HUES48 (cell line): ENCODE results near the gene GPC6.
A peak's percentile ranks its signal among the peaks of the same experiment; 100 is the strongest.

Experiments
- H3K27ac ChIP-seq: one replicate; pipeline ENCODE4 v1.7.0; 2013; ENCODE audit warnings: low read depth, low read length, inconsistent platforms
- H3K27me3 ChIP-seq: 2 replicates; pipeline ENCODE4 v1.6.1; 2013; ENCODE audit warnings: mild to moderate bottlenecking, low read length; ENCODE audit not compliant: control insufficient read depth, insufficient read depth
- H3K36me3 ChIP-seq: 2 replicates; pipeline ENCODE4 v1.6.1; 2013; ENCODE audit warnings: low read length; ENCODE audit not compliant: control insufficient read depth, insufficient read depth
- H3K4me1 ChIP-seq: 2 replicates; pipeline ENCODE4 v1.6.1; 2013; ENCODE audit warnings: mild to moderate bottlenecking, low read length; ENCODE audit not compliant: control insufficient read depth, insufficient read depth
- H3K4me3 ChIP-seq: 2 replicates; pipeline ENCODE4 v1.5.1; 2013; ENCODE audit warnings: mild to moderate bottlenecking, low read depth, low read length
- H3K9ac ChIP-seq: 2 replicates; pipeline ENCODE4 v1.6.1; 2013; ENCODE audit warnings: mild to moderate bottlenecking, low read depth, low read length, moderate library complexity
- H3K9me3 ChIP-seq: 2 replicates; pipeline ENCODE4 v1.6.1; 2013; ENCODE audit warnings: low read length; ENCODE audit not compliant: control insufficient read depth, insufficient read depth

GPC6 gene

GRCh38 chr13:93984052-93984451 is 757.4 kb downstream of the GPC6 start:
- Histone ChIP-seq H3K9ac (no peak overlapping the region), H3K36me3 (no peaks in the 10 kb centered on the region), H3K27ac (no peak overlapping the region), H3K27me3 (no peaks in the 10 kb centered on the region), H3K9me3 (no peaks in the 10 kb centered on the region), H3K4me1 (peaks cover 18% of the 10 kb centered on the region; the same call in 1 of the 2 replicates), H3K4me3 (no peak overlapping the region)

GRCh38 chr13:93984876-93985275 is 758.3 kb downstream of the GPC6 start:
- H3K4me1 ChIP-seq: peaks cover 23% of the 10 kb centered on the region; the same call in 1 of the 2 replicates
- no peaks in the 10 kb centered on the region for H3K36me3 ChIP-seq
- H3K27ac ChIP-seq: peak overlapping the region; percentile 48
- H3K4me3 ChIP-seq: no peak overlapping the region
- H3K27me3 ChIP-seq: no peaks in the 10 kb centered on the region
- H3K9ac ChIP-seq: no peak overlapping the region
- no peaks in the 10 kb centered on the region for H3K9me3 ChIP-seq

- Histone ChIP-seq H3K36me3 (no peaks in the 10 kb centered on the region), H3K9me3 (no peaks in the 10 kb centered on the region), H3K27me3 (no peaks in the 10 kb centered on the region), H3K27ac (no peak overlapping the region), H3K9ac (no peak overlapping the region), H3K4me3 (no peak overlapping the region), H3K4me1 (peaks cover 23% of the 10 kb centered on the region; the same call in 1 of the 2 replicates)
Observed at GRCh38 chr13:93987458-93987857, 760.9 kb downstream of the GPC6 start.

GRCh38 chr13:93991569-93991968 is 765.0 kb downstream of the GPC6 start:
- Histone ChIP-seq H3K36me3 (no peaks in the 10 kb centered on the region), H3K27me3 (no peaks in the 10 kb centered on the region), H3K4me3 (no peak overlapping the region), H3K4me1 (peaks cover 5% of the 10 kb centered on the region; the same call in 1 of the 2 replicates), H3K9ac (no peak overlapping the region), H3K27ac (no peak overlapping the region), H3K9me3 (no peaks in the 10 kb centered on the region)

- Histone ChIP-seq H3K27ac (no peak overlapping the region), H3K9ac (no peak overlapping the region), H3K4me3 (no peak overlapping the region), H3K27me3 (no peaks in the 10 kb centered on the region), H3K4me1 (no peaks in the 10 kb centered on the region), H3K36me3 (no peaks in the 10 kb centered on the region), H3K9me3 (no peaks in the 10 kb centered on the region)
Observed at GRCh38 chr13:93996481-93996880, 769.9 kb downstream of the GPC6 start.

GRCh38 chr13:94006296-94006695 is 779.7 kb downstream of the GPC6 start:
- no peak overlapping the region for H3K9ac ChIP-seq
- 0 out of 2 replicates have a peak, but pooled peaks cover 5% of the 10 kb centered on the region for H3K4me1 ChIP-seq
- no peak overlapping the region for H3K4me3 ChIP-seq
- no peak overlapping the region for H3K27ac ChIP-seq
- peaks cover 3% of the 10 kb centered on the region; the same call in 1 of the 2 replicates for H3K27me3 ChIP-seq
- no peaks in the 10 kb centered on the region for H3K36me3 ChIP-seq
- H3K9me3 ChIP-seq: no peaks in the 10 kb centered on the region

GRCh38 chr13:94007072-94007471 is 780.5 kb downstream of the GPC6 start:
- Histone ChIP-seq H3K9me3 (no peaks in the 10 kb centered on the region), H3K4me1 (0 out of 2 replicates have a peak, but pooled peaks cover 1% of the 10 kb centered on the region), H3K4me3 (no peak overlapping the region), H3K36me3 (no peaks in the 10 kb centered on the region), H3K27ac (no peak overlapping the region), H3K27me3 (peaks cover 3% of the 10 kb centered on the region; the same call in 1 of the 2 replicates), H3K9ac (no peak overlapping the region)

GRCh38 chr13:94009701-94010100 is 783.1 kb downstream of the GPC6 start:
- no peaks in the 10 kb centered on the region for H3K4me1 ChIP-seq
- H3K4me3 ChIP-seq: no peak overlapping the region
- H3K36me3 ChIP-seq: no peaks in the 10 kb centered on the region
- no peaks in the 10 kb centered on the region for H3K27me3 ChIP-seq
- H3K9ac ChIP-seq: no peak overlapping the region
- H3K9me3 ChIP-seq: no peaks in the 10 kb centered on the region
- no peak overlapping the region for H3K27ac ChIP-seq

- Histone ChIP-seq H3K9ac (no peak overlapping the region), H3K4me3 (no peak overlapping the region), H3K4me1 (no peaks in the 10 kb centered on the region), H3K36me3 (no peaks in the 10 kb centered on the region), H3K27ac (no peak overlapping the region), H3K27me3 (no peaks in the 10 kb centered on the region), H3K9me3 (no peaks in the 10 kb centered on the region)
Observed at GRCh38 chr13:94014461-94014860, 787.9 kb downstream of the GPC6 start.

- no peak overlapping the region for H3K9ac ChIP-seq
- no peaks in the 10 kb centered on the region for H3K36me3 ChIP-seq
Observed at GRCh38 chr13:94020426-94020825, 793.8 kb downstream of the GPC6 start.

GRCh38 chr13:94020833-94021232 is 794.2 kb downstream of the GPC6 start:
- no peaks in the 10 kb centered on the region for H3K36me3 ChIP-seq
- H3K4me3 ChIP-seq: no peak overlapping the region
- H3K9ac ChIP-seq: no peak overlapping the region
- no peak overlapping the region for H3K27ac ChIP-seq
- no peaks in the 10 kb centered on the region for H3K4me1 ChIP-seq
- H3K9me3 ChIP-seq: no peaks in the 10 kb centered on the region
- no peaks in the 10 kb centered on the region for H3K27me3 ChIP-seq

More at GRCh38 chr13:94020426-94020825, 793.8 kb downstream of the GPC6 start:
- no peaks in the 10 kb centered on the region for H3K9me3 ChIP-seq
- no peaks in the 10 kb centered on the region for H3K4me1 ChIP-seq
- no peak overlapping the region for H3K4me3 ChIP-seq
- no peaks in the 10 kb centered on the region for H3K27me3 ChIP-seq
- H3K27ac ChIP-seq: no peak overlapping the region

GRCh38 chr13:94028234-94028633 is 801.6 kb downstream of the GPC6 start:
- Histone ChIP-seq H3K27ac (no peak overlapping the region), H3K9me3 (no peaks in the 10 kb centered on the region), H3K36me3 (no peaks in the 10 kb centered on the region)

More at GRCh38 chr13:94028234-94028633, 801.6 kb downstream of the GPC6 start:
- Histone ChIP-seq H3K27me3 (no peaks in the 10 kb centered on the region), H3K9ac (no peak overlapping the region), H3K4me3 (no peak overlapping the region), H3K4me1 (peaks cover 7% of the 10 kb centered on the region)
